ENCODE data around the gene IQCE.
A peak's percentile ranks its signal among the peaks of the same experiment; 100 is the strongest.
"Not testable (repeated sequence)": the region's sequence is repeated elsewhere in the genome, so short reads cannot be mapped to it uniquely, and the experiment has no call there.

Gene IQCE

GRCh38 chr7:2521952-2522591 lies 36.7 kb upstream of the IQCE start:
- peak in 1 of 2 donors; percentile 13 for DNase-seq

GRCh38 chr7:2522780-2523433 lies 35.9 kb upstream of the IQCE start:
- DNase-seq, result no peak

- no peak for DNase-seq
Observed at GRCh38 chr7:2523461-2523936, 35.3 kb upstream of the IQCE start.

- DNase-seq, result peak; percentile 85 to 87
Observed at GRCh38 chr7:2523941-2524807, 34.6 kb upstream of the IQCE start.

GRCh38 chr7:2524808-2525657 lies 33.7 kb upstream of the IQCE start:
- DNase-seq, result no peak

GRCh38 chr7:2525658-2526630 lies 32.8 kb upstream of the IQCE start:
- no peak for DNase-seq

- DNase-seq, result no peak
Observed at GRCh38 chr7:2526659-2527504, 31.9 kb upstream of the IQCE start.

- DNase-seq, result no peak
Observed at GRCh38 chr7:2527505-2528467, 31.0 kb upstream of the IQCE start.

GRCh38 chr7:2528481-2529095 lies 30.2 kb upstream of the IQCE start:
- DNase-seq, result no peak

GRCh38 chr7:2529161-2530070 lies 29.4 kb upstream of the IQCE start:
- peak in 1 of 2 donors; percentile 39 for DNase-seq

- no peak for DNase-seq
Observed at GRCh38 chr7:2530071-2530987, 28.4 kb upstream of the IQCE start.

GRCh38 chr7:2530994-2531795 lies 27.6 kb upstream of the IQCE start:
- DNase-seq, result not testable (repeated sequence)

GRCh38 chr7:2531796-2532110 lies 27.0 kb upstream of the IQCE start:
- DNase-seq, result not testable (repeated sequence)

- not testable (repeated sequence) for DNase-seq
Observed at GRCh38 chr7:2532199-2532772, 26.5 kb upstream of the IQCE start.

- DNase-seq, result not testable (repeated sequence)
Observed at GRCh38 chr7:2532816-2533215, 26.0 kb upstream of the IQCE start.
